Type B pancreatic cell (in vitro differentiated cells): ENCODE measurements around the gene CYP4F8. TPM values are rescaled to one million over a fixed set of nuclear protein-coding genes. Genes with fewer than 3 reads are reported as not detected.

Experiments used
- DNase-seq: peaks from one replicate; pipeline ENCODE4 v3.0.0; 2021; ENCODE audit warnings: mixed read lengths; ENCODE audit not compliant: unreplicated experiment; ENCODE audit errors: extremely low spot score
- H3K27ac Mint-ChIP-seq: 2 replicates; pipeline ENCODE4 v1.8.0; 2021; ENCODE audit warnings: mild to moderate bottlenecking, mixed read lengths
- H3K27me3 Mint-ChIP-seq: 2 replicates; pipeline ENCODE4 v1.8.0; 2021; ENCODE audit warnings: mixed read lengths
- H3K36me3 Mint-ChIP-seq: 2 replicates; pipeline ENCODE4 v1.8.0; 2021; ENCODE audit warnings: mixed read lengths
- H3K4me1 Mint-ChIP-seq: one replicate; pipeline ENCODE4 v1.8.0; 2021; ENCODE audit warnings: mixed read lengths; ENCODE audit not compliant: unreplicated experiment
- H3K4me3 Mint-ChIP-seq: 2 replicates; pipeline ENCODE4 v1.8.0; 2021; ENCODE audit warnings: mild to moderate bottlenecking, mixed read lengths
- H3K9me3 Mint-ChIP-seq: 2 replicates; pipeline ENCODE4 v1.8.0; 2021; ENCODE audit warnings: mixed read lengths
- CTCF ChIP-seq: fragments of 200-600 bp; sonication (generic); conservative IDR thresholded peaks from 2 replicates; pipeline ENCODE4 v1.5.0; 2021; ENCODE audit warnings: antibody characterized with exemption, mild to moderate bottlenecking
- total RNA-seq: library from RNA; stranded (reverse); gene quantifications from 2 replicates; pipeline ENCODE4 v1.2.1, GENCODE V29; 2021; ENCODE audit warnings: low replicate concordance

Gene CYP4F8
- total RNA-seq, 1 donor from 2014 or later: not detected

- Mint-ChIP-seq H3K36me3 (no peaks in the 10 kb centered on the region), H3K9me3 (no peaks in the 10 kb centered on the region), H3K27ac (no peak overlapping the region), H3K4me1 (no peaks in the 10 kb centered on the region), H3K27me3 (no peaks in the 10 kb centered on the region), H3K4me3 (no peak overlapping the region)
- no peak for DNase-seq
- no peak for TF ChIP-seq CTCF
Measured at GRCh38 chr19:15669891-15670290, 54.9 kb downstream of the CYP4F8 start.

GRCh38 chr19:15671237-15671821 is 56.3 kb downstream of the CYP4F8 start:
- TF ChIP-seq CTCF: no peak
- H3K27ac Mint-ChIP-seq: no peak overlapping the region
- no peaks in the 10 kb centered on the region for H3K36me3 Mint-ChIP-seq
- H3K4me1 Mint-ChIP-seq: no peaks in the 10 kb centered on the region
- DNase-seq: no peak
- H3K9me3 Mint-ChIP-seq: no peaks in the 10 kb centered on the region
- H3K4me3 Mint-ChIP-seq: no peak overlapping the region
- no peaks in the 10 kb centered on the region for H3K27me3 Mint-ChIP-seq

GRCh38 chr19:15671891-15672579 is 57.0 kb downstream of the CYP4F8 start:
- Mint-ChIP-seq H3K27ac (no peak overlapping the region), H3K36me3 (no peaks in the 10 kb centered on the region), H3K4me3 (no peak overlapping the region), H3K9me3 (no peaks in the 10 kb centered on the region), H3K4me1 (no peaks in the 10 kb centered on the region), H3K27me3 (no peaks in the 10 kb centered on the region)
- no peak for DNase-seq
- TF ChIP-seq CTCF: no peak

GRCh38 chr19:15672580-15673175 is 57.7 kb downstream of the CYP4F8 start, which contains the start of gene CYP4F12:
TSS of gene CYP4F12 (plus strand) at chr19:15673087. CDS start at chr19:15673530, 443 bp downstream.
- no peak for TF ChIP-seq CTCF
- Mint-ChIP-seq H3K4me1 (no peaks in the 10 kb centered on the region), H3K27ac (no peak within 1 kb of the TSS), H3K27me3 (no peaks in the 10 kb centered on the region), H3K36me3 (no peaks in the 10 kb centered on the region), H3K4me3 (no peak within 1 kb of the TSS), H3K9me3 (no peaks in the 10 kb centered on the region)
- no peak for DNase-seq

GRCh38 chr19:15673176-15673654 is 58.2 kb downstream of the CYP4F8 start:
- H3K4me1 Mint-ChIP-seq: no peaks in the 10 kb centered on the region
- TF ChIP-seq CTCF: no peak
- H3K27me3 Mint-ChIP-seq: no peaks in the 10 kb centered on the region
- no peaks in the 10 kb centered on the region for H3K36me3 Mint-ChIP-seq
- no peak for DNase-seq
- no peak overlapping the region for H3K4me3 Mint-ChIP-seq
- H3K9me3 Mint-ChIP-seq: peaks cover 4% of the 10 kb centered on the region
- H3K27ac Mint-ChIP-seq: no peak overlapping the region
